ENCODE measurements around the gene XYLT2. TPM values are rescaled to one million over a fixed set of nuclear protein-coding genes. Genes with fewer than 3 reads are reported as not detected.
"Not testable (repeated sequence)": the region's sequence is repeated elsewhere in the genome, so short reads cannot be mapped to it uniquely, and the experiment has no call there.

The XYLT2 gene
- total RNA-seq, 1 donor from 2014 or later: 41.0 TPM

- not testable (repeated sequence) for H3K4me1 Mint-ChIP-seq (ENCODE audit: low read depth, unreplicated experiment)
Measured at GRCh38 chr17:50405351-50405750, 59.4 kb downstream of the XYLT2 start.

GRCh38 chr17:50406578-50406977 is 60.7 kb downstream of the XYLT2 start:
- no peak for DNase-seq (ENCODE audit: low read depth)
- no peak overlapping the region for H3K4me2 ChIP-seq (ENCODE audit: low read length)
- H4K20me1 ChIP-seq (ENCODE audit: insufficient read depth, low read length): no peaks in the 10 kb centered on the region
- no peak overlapping the region for H3K4me3 Mint-ChIP-seq (ENCODE audit: unreplicated experiment)
- peaks cover 2% of the 10 kb centered on the region for H3K9me3 Mint-ChIP-seq (ENCODE audit: unreplicated experiment)
- no peaks in the 10 kb centered on the region for H3K9me3 ChIP-seq (ENCODE audit: insufficient read depth, low read depth, low read length)
- H3K4me1 Mint-ChIP-seq (ENCODE audit: low read depth, unreplicated experiment): no peaks in the 10 kb centered on the region
- peaks cover 12% of the 10 kb centered on the region for H3K27me3 ChIP-seq (ENCODE audit: insufficient read depth, low read length)
- no peaks in the 10 kb centered on the region for H3K4me1 ChIP-seq (ENCODE audit: insufficient read depth, low read length)
- H2AFZ ChIP-seq (ENCODE audit: low read depth, low read length): no peak overlapping the region
- H3K27me3 Mint-ChIP-seq (ENCODE audit: low read depth, unreplicated experiment): peaks cover 15% of the 10 kb centered on the region
- no peak overlapping the region for H3K9ac ChIP-seq (ENCODE audit: low read length)
- H3K36me3 ChIP-seq (ENCODE audit: insufficient read depth, low read length): no peaks in the 10 kb centered on the region
- no peak for FAIRE-seq
- TF ChIP-seq, protein P1, sequence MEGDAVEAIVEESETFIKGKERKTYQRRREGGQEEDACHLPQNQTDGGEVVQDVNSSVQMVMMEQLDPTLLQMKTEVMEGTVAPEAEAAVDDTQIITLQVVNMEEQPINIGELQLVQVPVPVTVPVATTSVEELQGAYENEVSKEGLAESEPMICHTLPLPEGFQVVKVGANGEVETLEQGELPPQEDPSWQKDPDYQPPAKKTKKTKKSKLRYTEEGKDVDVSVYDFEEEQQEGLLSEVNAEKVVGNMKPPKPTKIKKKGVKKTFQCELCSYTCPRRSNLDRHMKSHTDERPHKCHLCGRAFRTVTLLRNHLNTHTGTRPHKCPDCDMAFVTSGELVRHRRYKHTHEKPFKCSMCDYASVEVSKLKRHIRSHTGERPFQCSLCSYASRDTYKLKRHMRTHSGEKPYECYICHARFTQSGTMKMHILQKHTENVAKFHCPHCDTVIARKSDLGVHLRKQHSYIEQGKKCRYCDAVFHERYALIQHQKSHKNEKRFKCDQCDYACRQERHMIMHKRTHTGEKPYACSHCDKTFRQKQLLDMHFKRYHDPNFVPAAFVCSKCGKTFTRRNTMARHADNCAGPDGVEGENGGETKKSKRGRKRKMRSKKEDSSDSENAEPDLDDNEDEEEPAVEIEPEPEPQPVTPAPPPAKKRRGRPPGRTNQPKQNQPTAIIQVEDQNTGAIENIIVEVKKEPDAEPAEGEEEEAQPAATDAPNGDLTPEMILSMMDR (IDR thresholded peaks at IDR 0.05; ENCODE audit: insufficient read depth, low read depth, low read length): no peak
- no peak for TF ChIP-seq EZH2 (IDR thresholded peaks at IDR 0.05; ENCODE audit: insufficient read depth, low read length)
- no peak overlapping the region for H3K27ac ChIP-seq (ENCODE audit: low read depth, low read length)
- no peaks in the 10 kb centered on the region for H3K79me2 ChIP-seq (ENCODE audit: insufficient read depth, low read length)
- H3K4me3 ChIP-seq (ENCODE audit: insufficient read depth, low read depth, low read length): no peak overlapping the region
- H3K27ac Mint-ChIP-seq (ENCODE audit: unreplicated experiment): no peak overlapping the region
- H3K36me3 Mint-ChIP-seq (ENCODE audit: low read depth, unreplicated experiment): no peaks in the 10 kb centered on the region

More at GRCh38 chr17:50405351-50405750, 59.4 kb downstream of the XYLT2 start:
- not testable (repeated sequence) for H3K4me3 ChIP-seq (ENCODE audit: insufficient read depth, low read depth, low read length); H2AFZ ChIP-seq (ENCODE audit: low read depth, low read length); H4K20me1 ChIP-seq (ENCODE audit: insufficient read depth, low read length); H3K36me3 Mint-ChIP-seq (ENCODE audit: low read depth, unreplicated experiment); H3K27ac ChIP-seq (ENCODE audit: low read depth, low read length); H3K9ac ChIP-seq (ENCODE audit: low read length); H3K79me2 ChIP-seq (ENCODE audit: insufficient read depth, low read length); DNase-seq (ENCODE audit: low read depth); FAIRE-seq; H3K9me3 ChIP-seq (ENCODE audit: insufficient read depth, low read depth, low read length); H3K4me1 ChIP-seq (ENCODE audit: insufficient read depth, low read length); H3K27ac Mint-ChIP-seq (ENCODE audit: unreplicated experiment); H3K4me3 Mint-ChIP-seq (ENCODE audit: unreplicated experiment); H3K9me3 Mint-ChIP-seq (ENCODE audit: unreplicated experiment); H3K4me2 ChIP-seq (ENCODE audit: low read length); H3K36me3 ChIP-seq (ENCODE audit: insufficient read depth, low read length)
- H3K27me3 Mint-ChIP-seq (ENCODE audit: low read depth, unreplicated experiment): peaks cover 15% of the 10 kb centered on the region
- peaks cover 12% of the 10 kb centered on the region for H3K27me3 ChIP-seq (ENCODE audit: insufficient read depth, low read length)

DNA sequence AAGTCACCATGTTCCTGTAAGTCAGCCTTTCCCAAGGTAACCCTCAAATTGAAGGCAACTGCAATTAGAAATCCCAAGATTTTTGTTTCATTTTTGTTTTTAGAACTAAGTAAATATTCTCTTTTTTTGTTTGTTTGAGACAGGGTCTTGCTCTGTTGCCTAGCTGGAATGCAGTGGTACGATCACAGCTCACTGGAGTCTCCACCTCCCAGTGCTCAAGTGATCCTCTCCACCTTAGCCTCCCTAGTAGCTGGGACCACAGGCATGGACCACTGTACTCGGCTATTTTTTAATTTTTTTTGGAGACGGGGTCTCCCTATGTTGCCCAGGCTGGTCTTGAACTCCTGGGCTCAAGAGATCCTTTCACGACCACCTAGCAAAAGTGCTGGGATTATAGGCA is 62.0 kb downstream of the XYLT2 start:
- Histone ChIP-seq H3K79me2 (ENCODE audit: insufficient read depth, low read length) (no peaks in the 10 kb centered on the region), H3K4me1 (ENCODE audit: insufficient read depth, low read length) (no peaks in the 10 kb centered on the region), H3K27me3 (ENCODE audit: insufficient read depth, low read length) (peaks cover 12% of the 10 kb centered on the region), H2AFZ (ENCODE audit: low read depth, low read length) (no peak overlapping the region), H3K9me3 (ENCODE audit: insufficient read depth, low read depth, low read length) (no peaks in the 10 kb centered on the region), H3K36me3 (ENCODE audit: insufficient read depth, low read length) (no peaks in the 10 kb centered on the region), H3K4me3 (ENCODE audit: insufficient read depth, low read depth, low read length) (no peak overlapping the region), H3K27ac (ENCODE audit: low read depth, low read length) (no peak overlapping the region), H3K9ac (ENCODE audit: low read length) (no peak overlapping the region), H3K4me2 (ENCODE audit: low read length) (no peak overlapping the region), H4K20me1 (ENCODE audit: insufficient read depth, low read length) (no peaks in the 10 kb centered on the region)
- H3K4me3 Mint-ChIP-seq (ENCODE audit: unreplicated experiment): no peak overlapping the region
- no peak overlapping the region for H3K27ac Mint-ChIP-seq (ENCODE audit: unreplicated experiment)
- H3K9me3 Mint-ChIP-seq (ENCODE audit: unreplicated experiment): peaks cover 6% of the 10 kb centered on the region
- H3K4me1 Mint-ChIP-seq (ENCODE audit: low read depth, unreplicated experiment): no peaks in the 10 kb centered on the region
- TF ChIP-seq, protein P1 (IDR thresholded peaks at IDR 0.05; ENCODE audit: insufficient read depth, low read depth, low read length): no peak
- TF ChIP-seq EZH2 (IDR thresholded peaks at IDR 0.05; ENCODE audit: insufficient read depth, low read length): no peak
- FAIRE-seq (no peak), DNase-seq (ENCODE audit: low read depth) (no peak)
- peaks cover 2% of the 10 kb centered on the region for H3K36me3 Mint-ChIP-seq (ENCODE audit: low read depth, unreplicated experiment)
- peaks cover 19% of the 10 kb centered on the region for H3K27me3 Mint-ChIP-seq (ENCODE audit: low read depth, unreplicated experiment)

Other genes starting within 250 kb of the XYLT2 start
- 9.7 and 10.8 TPM in 2 replicates for gene SAMD14, start 216.0 kb upstream of the XYLT2 start, total RNA-seq
- gene PPP1R9B, start 195.4 kb upstream of the XYLT2 start, total RNA-seq: 73.6 and 75.9 TPM in 2 replicates
- gene SGCA, start 180.1 kb upstream of the XYLT2 start, total RNA-seq: 0.32 TPM in 1 of 2 replicates, not detected in the other
- 12,796 and 18,656 TPM in 2 replicates for gene COL1A1, start 144.5 kb upstream of the XYLT2 start, total RNA-seq
- gene TMEM92, start 71.7 kb upstream of the XYLT2 start, total RNA-seq: 18.3 and 28.2 TPM in 2 replicates
- 57.3 and 60.3 TPM in 2 replicates for gene MRPL27, start 27.1 kb downstream of the XYLT2 start, total RNA-seq
- 3.0 and 3.1 TPM in 2 replicates for gene EME1, start 27.1 kb downstream of the XYLT2 start, total RNA-seq
- 180 and 185 TPM in 2 replicates for gene LRRC59, start 51.4 kb downstream of the XYLT2 start, total RNA-seq
- 28.3 and 43.3 TPM in 2 replicates for gene ACSF2, start 80.1 kb downstream of the XYLT2 start, total RNA-seq
- not detected in 2 replicates for gene CHAD, start 122.8 kb downstream of the XYLT2 start, total RNA-seq
- gene RSAD1, start 132.7 kb downstream of the XYLT2 start, total RNA-seq: 18.8 and 21.6 TPM in 2 replicates
- gene MYCBPAP, start 162.3 kb downstream of the XYLT2 start, total RNA-seq: 0.99 and 1.4 TPM in 2 replicates
- 0.24 and 1.7 TPM in 2 replicates for gene EPN3, start 186.6 kb downstream of the XYLT2 start, total RNA-seq
- gene SPATA20, start 201.0 kb downstream of the XYLT2 start, total RNA-seq: 32.0 and 35.9 TPM in 2 replicates
- gene CACNA1G, start 214.6 kb downstream of the XYLT2 start, total RNA-seq: 0.27 and 0.36 TPM in 2 replicates

All from astrocyte (in vitro differentiated cells and primary cell).